Ovary (tissue), 3 donors: ENCODE measurements around the gene ARHGAP29.

Experiments
- EP300 ChIP-seq: sonication (generic); formaldehyde crosslinking; IDR thresholded peaks from one replicate; pipeline ENCODE4 v1.6.1; 2017; ENCODE audit warnings: antibody characterized with exemption
- TF ChIP-seq, protein P1 (sequence below), 3 donors: fragments of 450-650 bp in 2 of 3; fragments of 200-600 bp in 1 of 3; IDR thresholded peaks; one replicate each; pipeline versions ENCODE4 v1.5.1 to v1.8.0; 2016 to 2022; ENCODE audit warnings: antibody characterized with exemption in 3 of 3, mild to moderate bottlenecking in 1 of 3
- donor health status: DM: no; HTN: no; CAD: no.

DNA sequence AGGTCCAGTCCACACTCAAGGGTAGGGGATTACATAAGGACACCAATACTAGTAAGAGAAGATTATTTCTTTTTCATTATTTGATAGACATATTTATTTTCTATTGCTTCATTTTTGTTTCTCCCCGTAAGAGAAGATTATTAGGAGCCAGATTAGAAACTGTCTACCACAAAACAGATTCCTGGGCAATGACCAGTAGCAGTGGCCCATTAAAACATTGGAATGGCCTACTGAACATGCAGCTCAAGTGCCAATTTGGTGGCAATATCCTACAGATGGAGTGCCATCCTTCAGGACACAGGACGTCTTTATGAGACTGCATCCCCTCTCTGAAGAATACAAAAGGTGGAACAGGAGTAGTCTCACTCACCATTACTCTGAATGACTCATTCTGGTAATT lies 34.0 kb upstream of the ARHGAP29 start:
- TF ChIP-seq, protein P1, sequence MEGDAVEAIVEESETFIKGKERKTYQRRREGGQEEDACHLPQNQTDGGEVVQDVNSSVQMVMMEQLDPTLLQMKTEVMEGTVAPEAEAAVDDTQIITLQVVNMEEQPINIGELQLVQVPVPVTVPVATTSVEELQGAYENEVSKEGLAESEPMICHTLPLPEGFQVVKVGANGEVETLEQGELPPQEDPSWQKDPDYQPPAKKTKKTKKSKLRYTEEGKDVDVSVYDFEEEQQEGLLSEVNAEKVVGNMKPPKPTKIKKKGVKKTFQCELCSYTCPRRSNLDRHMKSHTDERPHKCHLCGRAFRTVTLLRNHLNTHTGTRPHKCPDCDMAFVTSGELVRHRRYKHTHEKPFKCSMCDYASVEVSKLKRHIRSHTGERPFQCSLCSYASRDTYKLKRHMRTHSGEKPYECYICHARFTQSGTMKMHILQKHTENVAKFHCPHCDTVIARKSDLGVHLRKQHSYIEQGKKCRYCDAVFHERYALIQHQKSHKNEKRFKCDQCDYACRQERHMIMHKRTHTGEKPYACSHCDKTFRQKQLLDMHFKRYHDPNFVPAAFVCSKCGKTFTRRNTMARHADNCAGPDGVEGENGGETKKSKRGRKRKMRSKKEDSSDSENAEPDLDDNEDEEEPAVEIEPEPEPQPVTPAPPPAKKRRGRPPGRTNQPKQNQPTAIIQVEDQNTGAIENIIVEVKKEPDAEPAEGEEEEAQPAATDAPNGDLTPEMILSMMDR (IDR thresholded peaks at IDR 0.05), result no peak
- no peak for TF ChIP-seq EP300
